ENCODE measurements around the gene DOCK1.
A peak's percentile ranks its signal among the peaks of the same experiment; 100 is the strongest.

The DOCK1 gene

GRCh38 chr10:127175357-127176110 lies 270.3 kb downstream of the DOCK1 start:
- no peak for TF ChIP-seq CTCF (conservative IDR thresholded peaks at IDR 0.05; ENCODE audit: low read depth, low read length)
- Histone ChIP-seq H2AFZ (ENCODE audit: low read depth) (no peak overlapping the region), H3K4me1 (ENCODE audit: low read depth, poor library complexity, severe bottlenecking) (no peaks in the 10 kb centered on the region), H3K4me3 (IDR thresholded peaks at IDR 0.05; ENCODE audit: insufficient read depth, low read depth, low read length) (no peak overlapping the region), H3K27ac (no peak overlapping the region), H4K20me1 (ENCODE audit: insufficient read depth) (no peaks in the 10 kb centered on the region), H3K4me2 (no peak overlapping the region), H3K27me3 (ENCODE audit: insufficient read depth, low read depth) (no peaks in the 10 kb centered on the region), H3K79me2 (ENCODE audit: insufficient read depth, low read depth) (no peaks in the 10 kb centered on the region), H3K9ac (no peak overlapping the region), H3K36me3 (ENCODE audit: insufficient read depth) (no peaks in the 10 kb centered on the region)

- H2AFZ ChIP-seq (ENCODE audit: low read depth), result no peak overlapping the region
- TF ChIP-seq CTCF (conservative IDR thresholded peaks at IDR 0.05; ENCODE audit: low read depth, low read length), result no peak
- no peaks in the 10 kb centered on the region for H3K79me2 ChIP-seq (ENCODE audit: insufficient read depth, low read depth)
- no peaks in the 10 kb centered on the region for H4K20me1 ChIP-seq (ENCODE audit: insufficient read depth)
- H3K9ac ChIP-seq, result no peak overlapping the region
- no peaks in the 10 kb centered on the region for H3K27me3 ChIP-seq (ENCODE audit: insufficient read depth, low read depth)
- no peaks in the 10 kb centered on the region for H3K36me3 ChIP-seq (ENCODE audit: insufficient read depth)
- H3K27ac ChIP-seq, result no peak overlapping the region
- H3K4me1 ChIP-seq (ENCODE audit: low read depth, poor library complexity, severe bottlenecking), result no peaks in the 10 kb centered on the region
- H3K4me3 ChIP-seq (IDR thresholded peaks at IDR 0.05; ENCODE audit: insufficient read depth, low read depth, low read length), result no peak overlapping the region
- H3K4me2 ChIP-seq, result no peak overlapping the region
Measured at GRCh38 chr10:127176649-127177048, 271.4 kb downstream of the DOCK1 start.

GRCh38 chr10:127179612-127180250 lies 274.5 kb downstream of the DOCK1 start:
- Histone ChIP-seq H4K20me1 (ENCODE audit: insufficient read depth) (no peaks in the 10 kb centered on the region), H3K4me3 (IDR thresholded peaks at IDR 0.05; ENCODE audit: insufficient read depth, low read depth, low read length) (no peak overlapping the region), H3K4me2 (no peak overlapping the region), H3K27ac (no peak overlapping the region), H3K9ac (no peak overlapping the region), H2AFZ (ENCODE audit: low read depth) (no peak overlapping the region), H3K79me2 (ENCODE audit: insufficient read depth, low read depth) (no peaks in the 10 kb centered on the region), H3K27me3 (ENCODE audit: insufficient read depth, low read depth) (no peaks in the 10 kb centered on the region), H3K36me3 (ENCODE audit: insufficient read depth) (no peaks in the 10 kb centered on the region), H3K4me1 (ENCODE audit: low read depth, poor library complexity, severe bottlenecking) (no peaks in the 10 kb centered on the region)
- TF ChIP-seq CTCF (conservative IDR thresholded peaks at IDR 0.05; ENCODE audit: low read depth, low read length), result no peak

- TF ChIP-seq CTCF (conservative IDR thresholded peaks at IDR 0.05; ENCODE audit: low read depth, low read length), result no peak
- no peak overlapping the region for H3K27ac ChIP-seq
- no peaks in the 10 kb centered on the region for H4K20me1 ChIP-seq (ENCODE audit: insufficient read depth)
- no peak overlapping the region for H3K4me3 ChIP-seq (IDR thresholded peaks at IDR 0.05; ENCODE audit: insufficient read depth, low read depth, low read length)
- H2AFZ ChIP-seq (ENCODE audit: low read depth), result no peak overlapping the region
- H3K4me2 ChIP-seq, result 0 out of 2 replicates have a peak overlapping the region, but pooled peaks have one; percentile 9
- no peaks in the 10 kb centered on the region for H3K4me1 ChIP-seq (ENCODE audit: low read depth, poor library complexity, severe bottlenecking)
- H3K27me3 ChIP-seq (ENCODE audit: insufficient read depth, low read depth), result no peaks in the 10 kb centered on the region
- no peaks in the 10 kb centered on the region for H3K79me2 ChIP-seq (ENCODE audit: insufficient read depth, low read depth)
- no peaks in the 10 kb centered on the region for H3K36me3 ChIP-seq (ENCODE audit: insufficient read depth)
- no peak overlapping the region for H3K9ac ChIP-seq
Measured at GRCh38 chr10:127182161-127182560, 276.9 kb downstream of the DOCK1 start.

Data from KMS-11 (cell line).